ENCODE data around the gene TOX2.

- TF ChIP-seq, protein P1, sequence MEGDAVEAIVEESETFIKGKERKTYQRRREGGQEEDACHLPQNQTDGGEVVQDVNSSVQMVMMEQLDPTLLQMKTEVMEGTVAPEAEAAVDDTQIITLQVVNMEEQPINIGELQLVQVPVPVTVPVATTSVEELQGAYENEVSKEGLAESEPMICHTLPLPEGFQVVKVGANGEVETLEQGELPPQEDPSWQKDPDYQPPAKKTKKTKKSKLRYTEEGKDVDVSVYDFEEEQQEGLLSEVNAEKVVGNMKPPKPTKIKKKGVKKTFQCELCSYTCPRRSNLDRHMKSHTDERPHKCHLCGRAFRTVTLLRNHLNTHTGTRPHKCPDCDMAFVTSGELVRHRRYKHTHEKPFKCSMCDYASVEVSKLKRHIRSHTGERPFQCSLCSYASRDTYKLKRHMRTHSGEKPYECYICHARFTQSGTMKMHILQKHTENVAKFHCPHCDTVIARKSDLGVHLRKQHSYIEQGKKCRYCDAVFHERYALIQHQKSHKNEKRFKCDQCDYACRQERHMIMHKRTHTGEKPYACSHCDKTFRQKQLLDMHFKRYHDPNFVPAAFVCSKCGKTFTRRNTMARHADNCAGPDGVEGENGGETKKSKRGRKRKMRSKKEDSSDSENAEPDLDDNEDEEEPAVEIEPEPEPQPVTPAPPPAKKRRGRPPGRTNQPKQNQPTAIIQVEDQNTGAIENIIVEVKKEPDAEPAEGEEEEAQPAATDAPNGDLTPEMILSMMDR (IDR thresholded peaks at IDR 0.05), result no peak
- TF ChIP-seq EP300 (IDR thresholded peaks at IDR 0.05), result no peak
Measured at GRCh38 chr20:44072384-44072783, 157.7 kb downstream of the TOX2 start.

Data from ovary (tissue), 3 donors.